CD14-positive monocyte (primary cell): ENCODE data around the gene RNF157. TPM values are rescaled to one million over a fixed set of nuclear protein-coding genes. Genes with fewer than 3 reads are reported as not detected.

Experiments
- DNase-seq, 3 donors: peaks; one replicate each; pipeline ENCODE4 v3.0.0-alpha.2; 2011 to 2022
- H2AFZ ChIP-seq: 2 replicates; pipeline ENCODE4 v1.6.0; 2012; ENCODE audit warnings: mild to moderate bottlenecking, low read depth, low read length, inconsistent platforms; ENCODE audit not compliant: insufficient read depth, poor library complexity, severe bottlenecking
- H3K27ac ChIP-seq, 2 donors: 1 replicate in 1 of 2; 2 replicates in 1 of 2; pipeline ENCODE4 v1.5.1; 2012 to 2013; ENCODE audit warnings: low read length in 2 of 2, control low read depth in 1 of 2, inconsistent platforms in 1 of 2, low read depth in 1 of 2, mild to moderate bottlenecking in 1 of 2
- H3K27me3 ChIP-seq, 2 donors: one replicate each; pipeline versions ENCODE4 v1.6.0 to v1.6.1; 2011 to 2013; ENCODE audit warnings: low read length in 2 of 2; ENCODE audit not compliant: control insufficient read depth in 2 of 2, insufficient read depth in 2 of 2
- H3K36me3 ChIP-seq, 2 donors: replicated peaks in 1 of 2; 1 replicate in 1 of 2; 2 replicates in 1 of 2; pipeline versions ENCODE4 v1.5.1 to v1.6.1; 2012 to 2013; ENCODE audit warnings: low read length in 2 of 2, control low read depth in 1 of 2, inconsistent platforms in 1 of 2, mild to moderate bottlenecking in 1 of 2; ENCODE audit not compliant: insufficient read depth in 2 of 2, control insufficient read depth in 1 of 2
- H3K4me1 ChIP-seq, 2 donors: 1 replicate in 1 of 2; 2 replicates in 1 of 2; pipeline versions ENCODE4 v1.5.1 to v1.6.1; 2012 to 2013; ENCODE audit warnings: low read length in 2 of 2, control low read depth in 1 of 2, inconsistent platforms in 1 of 2, mild to moderate bottlenecking in 1 of 2, moderate library complexity in 1 of 2; ENCODE audit not compliant: insufficient read depth in 2 of 2, control insufficient read depth in 1 of 2
- H3K4me2 ChIP-seq: replicated peaks from 2 replicates; pipeline ENCODE3; 2012; ENCODE audit warnings: low read length, moderate library complexity, mild to moderate bottlenecking; ENCODE audit not compliant: poor library complexity, severe bottlenecking; ENCODE audit errors: extremely low read depth
- H3K4me3 ChIP-seq, 3 experiments: fragments of 200-600 bp in 1 of 3; sonication (generic) in 1 of 3; replicated peaks in 1 of 3; 1 replicate in 2 of 3; 2 replicates in 1 of 3; pipeline ENCODE4 v1.5.1; 2011 to 2013; ENCODE audit warnings: low read length in 3 of 3, mild to moderate bottlenecking in 3 of 3, control low read depth in 2 of 3, low read depth in 2 of 3, inconsistent platforms in 1 of 3, moderate library complexity in 1 of 3
- H3K79me2 ChIP-seq: 2 replicates; pipeline ENCODE4 v1.6.0; 2012; ENCODE audit warnings: mild to moderate bottlenecking, control low read depth, inconsistent platforms, low read length, moderate library complexity; ENCODE audit not compliant: insufficient read depth
- H3K9ac ChIP-seq: 2 replicates; pipeline ENCODE4 v1.6.0; 2017; ENCODE audit warnings: low read length, mild to moderate bottlenecking; ENCODE audit not compliant: insufficient read depth, poor library complexity, severe bottlenecking
- H3K9me3 ChIP-seq, 2 donors: replicated peaks in 1 of 2; 1 replicate in 1 of 2; 2 replicates in 1 of 2; pipeline versions ENCODE4 v1.5.1 to v1.6.1; 2012 to 2013; ENCODE audit warnings: low read length in 2 of 2, control low read depth in 1 of 2; ENCODE audit not compliant: control insufficient read depth in 1 of 2, insufficient read depth in 1 of 2
- H4K20me1 ChIP-seq: 2 replicates; pipeline ENCODE4 v1.6.0; 2012; ENCODE audit warnings: mild to moderate bottlenecking, low read length, control low read depth, moderate library complexity; ENCODE audit not compliant: insufficient read depth
- H3K27ac Mint-ChIP-seq, 7 donors: one replicate each; pipeline ENCODE4 v1.8.0; 2020; ENCODE audit warnings: mild to moderate bottlenecking in 7 of 7, mixed read lengths in 7 of 7, moderate library complexity in 6 of 7, inconsistent platforms in 2 of 7
- H3K27me3 Mint-ChIP-seq, 3 donors: one replicate each; pipeline ENCODE4 v1.8.0; 2021 to 2022; ENCODE audit warnings: low read depth in 3 of 3, mild to moderate bottlenecking in 3 of 3, mixed read lengths in 3 of 3, moderate library complexity in 3 of 3, inconsistent platforms in 1 of 3
- H3K36me3 Mint-ChIP-seq, 2 donors: one replicate each; pipeline ENCODE4 v1.8.0; 2020; ENCODE audit warnings: mixed read lengths in 2 of 2, inconsistent platforms in 1 of 2, mild to moderate bottlenecking in 1 of 2
- H3K4me1 Mint-ChIP-seq: one replicate; pipeline ENCODE4 v1.8.0; 2020; ENCODE audit warnings: mild to moderate bottlenecking, mixed read lengths
- H3K4me3 Mint-ChIP-seq, 2 donors: one replicate each; pipeline ENCODE4 v1.8.0; 2020; ENCODE audit warnings: mild to moderate bottlenecking in 2 of 2, mixed read lengths in 2 of 2, moderate library complexity in 1 of 2
- H3K9me3 Mint-ChIP-seq, 7 donors: one replicate each; pipeline ENCODE4 v1.8.0; 2020 to 2022; ENCODE audit warnings: mixed read lengths in 7 of 7, mild to moderate bottlenecking in 6 of 7, moderate library complexity in 6 of 7, inconsistent platforms in 2 of 7
- WGBS: methylation state at CpG from one replicate; pipeline ENCODE4 v1.1.5; 2013; ENCODE audit warnings: missing lambda C conversion rate; ENCODE audit not compliant: insufficient coverage; 5-methylcytosine and 5-hydroxymethylcytosine counted together
- intact Hi-C, 2 donors: fragments of 100-400 bp; cut with micrococcal nuclease; formaldehyde crosslinking; loops; one replicate each; pipeline versions ENCODE4 v1.15.0 to v1.15.1; 2023
- polyA plus RNA-seq, 3 donors: library from polyadenylated mRNA; depleted of rRNA in 1 of 3; unstranded in 2 of 3; stranded (reverse) in 1 of 3; fragments of 300-500 nt in 2 of 3; fragments of >200 nt in 1 of 3; fragmentation: Illumina TruSeq in 2 of 3; gene quantifications; 1 replicate in 2 of 3; 2 replicates in 1 of 3; pipeline ENCODE4 v1.2.3, GENCODE V29; 2012 to 2021
- TF ChIP-seq, protein P1 (sequence below): fragments of 200-600 bp; IDR thresholded peaks from one replicate; pipeline ENCODE4 v1.8.0; 2022; ENCODE audit warnings: antibody characterized with exemption, mild to moderate bottlenecking

Gene RNF157
- polyA plus RNA-seq, 3 donors, result 0.03 TPM; not detected in 2

DNA sequence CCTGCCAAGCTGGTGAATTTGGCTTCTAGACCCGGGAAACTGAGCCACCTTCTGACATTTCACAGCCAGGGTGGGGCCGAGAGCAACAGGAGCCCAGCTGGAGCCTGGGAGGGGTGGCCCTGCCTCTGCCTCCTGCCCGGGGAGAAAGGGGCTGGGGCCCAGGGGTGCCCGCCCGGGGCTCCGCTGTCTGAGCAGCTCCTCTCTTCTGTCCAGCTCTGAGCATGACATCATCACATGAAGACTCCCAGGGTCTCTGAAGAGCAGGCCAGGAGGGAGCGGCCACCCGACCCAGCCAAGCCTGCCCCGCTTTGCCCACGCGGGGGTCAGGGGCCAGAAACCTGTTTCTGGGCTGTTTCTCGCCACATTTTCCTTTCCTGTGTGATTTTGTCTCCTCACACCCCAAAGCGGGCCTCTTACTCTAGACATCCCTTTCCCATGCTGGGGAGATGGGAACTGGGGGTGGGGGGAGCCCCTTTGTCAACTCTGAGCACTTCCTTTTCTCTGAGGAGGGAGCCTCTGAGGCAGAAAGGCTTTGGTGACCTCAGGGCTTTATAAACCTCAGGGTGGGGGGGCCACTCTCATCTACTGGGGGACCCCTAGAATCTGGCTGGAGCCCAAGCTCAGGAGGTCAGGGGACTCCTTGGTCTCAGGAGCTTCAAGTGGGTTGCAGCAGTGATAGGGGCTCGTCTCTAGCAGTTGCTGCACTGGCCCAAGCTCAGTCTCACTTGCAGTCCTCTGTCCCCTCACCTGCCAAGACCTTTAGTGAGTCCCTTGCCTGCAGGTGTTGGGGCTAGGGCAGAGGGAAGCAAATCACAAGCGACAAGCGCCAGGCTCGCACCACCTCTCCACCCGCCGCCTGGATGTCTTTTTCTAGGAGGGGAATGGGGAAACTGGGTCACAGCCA is 32.5 kb upstream of the RNF157 start:
- Mint-ChIP-seq H3K4me3 (peak overlapping the region; percentile 70 to 77), H3K27ac (peak overlapping the region in 6 of 7 donors; percentile 12 to 79 (median 43)), H3K36me3 (peaks cover 19 to 21% of the 10 kb centered on the region in 2 donors), H3K27me3 (peaks cover 0 to 3% (median 2%) of the 10 kb centered on the region in 3 donors), H3K9me3 (no peaks in the 10 kb centered on the region), H3K4me1 (peaks cover 49% of the 10 kb centered on the region)
- Histone ChIP-seq H3K9me3 (no peaks in the 10 kb centered on the region), H2AFZ (no peak overlapping the region), H3K4me3 (peak overlapping the region; percentile 33 to 79 (median 53)), H3K4me2 (peak overlapping the region; percentile 91), H3K4me1 (peaks cover 54 to 60% of the 10 kb centered on the region in 2 donors), H3K9ac (peak overlapping the region; percentile 73), H3K27me3 (no peaks in the 10 kb centered on the region), H3K79me2 (peaks cover 25% of the 10 kb centered on the region), H3K36me3 (peaks cover 13 to 16% of the 10 kb centered on the region in 2 donors), H4K20me1 (peaks cover 25% of the 10 kb centered on the region), H3K27ac (peak overlapping the region; percentile 45 to 74)
- intact Hi-C loops, result loop anchor here in 1 of 2 donors (10.0 kb wide), 1 partner anchor 48 kb away; no protein-coding TSS in a partner anchor
- peak in 2 of 3 donors; percentile 52 to 78 for DNase-seq
- TF ChIP-seq, protein P1, sequence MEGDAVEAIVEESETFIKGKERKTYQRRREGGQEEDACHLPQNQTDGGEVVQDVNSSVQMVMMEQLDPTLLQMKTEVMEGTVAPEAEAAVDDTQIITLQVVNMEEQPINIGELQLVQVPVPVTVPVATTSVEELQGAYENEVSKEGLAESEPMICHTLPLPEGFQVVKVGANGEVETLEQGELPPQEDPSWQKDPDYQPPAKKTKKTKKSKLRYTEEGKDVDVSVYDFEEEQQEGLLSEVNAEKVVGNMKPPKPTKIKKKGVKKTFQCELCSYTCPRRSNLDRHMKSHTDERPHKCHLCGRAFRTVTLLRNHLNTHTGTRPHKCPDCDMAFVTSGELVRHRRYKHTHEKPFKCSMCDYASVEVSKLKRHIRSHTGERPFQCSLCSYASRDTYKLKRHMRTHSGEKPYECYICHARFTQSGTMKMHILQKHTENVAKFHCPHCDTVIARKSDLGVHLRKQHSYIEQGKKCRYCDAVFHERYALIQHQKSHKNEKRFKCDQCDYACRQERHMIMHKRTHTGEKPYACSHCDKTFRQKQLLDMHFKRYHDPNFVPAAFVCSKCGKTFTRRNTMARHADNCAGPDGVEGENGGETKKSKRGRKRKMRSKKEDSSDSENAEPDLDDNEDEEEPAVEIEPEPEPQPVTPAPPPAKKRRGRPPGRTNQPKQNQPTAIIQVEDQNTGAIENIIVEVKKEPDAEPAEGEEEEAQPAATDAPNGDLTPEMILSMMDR, result no peak
- 53% methylated on average over 11 of the region's 19 CpGs for whole genome bisulfite sequencing

DNA sequence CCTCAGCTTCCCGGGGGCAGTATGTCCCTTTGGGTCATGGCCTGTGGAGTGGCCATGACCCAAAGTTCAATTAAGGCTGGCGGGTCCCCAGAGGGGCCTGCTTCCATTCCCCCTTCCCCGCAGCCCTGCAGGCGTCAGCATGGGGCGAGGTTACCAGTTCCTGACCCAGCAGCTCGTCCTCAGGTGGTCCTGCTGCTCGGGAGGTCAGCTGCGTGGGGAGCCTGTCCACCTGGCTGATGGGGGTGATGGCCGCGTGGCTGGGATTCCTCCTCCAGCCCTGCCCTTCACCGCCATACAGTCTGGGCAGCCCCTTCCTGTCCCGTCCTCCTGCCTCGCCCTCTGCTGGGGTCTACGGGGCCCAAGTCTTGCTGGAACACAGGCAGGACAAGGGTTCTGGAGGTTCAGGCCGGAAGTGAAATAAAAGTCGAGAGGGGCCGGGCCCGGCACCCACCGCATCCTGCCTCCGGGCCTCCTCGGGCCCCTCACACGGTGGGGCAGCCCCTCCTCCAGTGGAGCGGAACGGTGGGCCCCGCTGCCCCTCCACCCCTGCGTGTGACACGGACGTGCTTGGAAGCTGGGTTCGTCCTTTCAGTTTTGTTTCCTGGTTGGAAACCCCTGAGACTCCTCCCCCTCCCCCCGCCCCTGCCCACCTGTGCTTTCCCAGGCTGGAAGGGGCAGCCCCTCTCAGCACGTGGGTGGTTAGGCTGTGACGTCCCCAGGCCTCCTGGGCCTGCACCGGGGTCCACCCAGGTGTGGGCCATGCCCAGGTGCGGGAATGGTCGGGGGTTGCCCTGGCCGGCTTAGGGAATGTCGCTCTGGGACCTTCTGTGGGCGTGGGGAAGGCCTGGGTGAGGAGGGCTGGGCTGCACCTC is 31.6 kb upstream of the RNF157 start:
- Histone ChIP-seq H2AFZ (no peak overlapping the region), H3K4me1 (peaks cover 63 to 69% of the 10 kb centered on the region in 2 donors), H3K9ac (peak overlapping the region; percentile 73), H4K20me1 (peaks cover 27% of the 10 kb centered on the region), H3K4me2 (peak overlapping the region; percentile 91), H3K36me3 (peaks cover 13 to 16% of the 10 kb centered on the region in 2 donors), H3K9me3 (no peaks in the 10 kb centered on the region), H3K27me3 (no peaks in the 10 kb centered on the region), H3K79me2 (peaks cover 34% of the 10 kb centered on the region), H3K4me3 (peak overlapping the region; percentile 33 to 79 (median 53)), H3K27ac (peak overlapping the region; percentile 47 to 74)
- WGBS, result 24% methylated on average over 23 of the region's 38 CpGs
- H3K27ac Mint-ChIP-seq, result peak overlapping the region in 4 of 7 donors; percentile 13 to 63 (median 55)
- peaks cover 55% of the 10 kb centered on the region for H3K4me1 Mint-ChIP-seq
- H3K4me3 Mint-ChIP-seq, result peak overlapping the region; percentile 70 to 77
- peak in 1 of 3 donors; percentile 77 for DNase-seq
- intact Hi-C loops, result loop anchor here in 1 of 2 donors (10.0 kb wide), 1 partner anchor 47 kb away; no protein-coding TSS in a partner anchor
- no peaks in the 10 kb centered on the region for H3K9me3 Mint-ChIP-seq
- TF ChIP-seq, protein P1, result no peak
- H3K36me3 Mint-ChIP-seq, result peaks cover 22 to 26% of the 10 kb centered on the region in 2 donors
- H3K27me3 Mint-ChIP-seq, result peaks cover 0 to 3% (median 2%) of the 10 kb centered on the region in 3 donors
